Colonic mucosa (tissue), 4 donors: Measurements from ENCODE around the gene SLC39A12. TPM values are rescaled to one million over a fixed set of nuclear protein-coding genes. Genes with fewer than 3 reads are reported as not detected.

Experiments
- DNase-seq: peaks from one replicate; pipeline ENCODE4 v3.0.0-alpha.2; 2020
- H3K27ac ChIP-seq: fragments of 200-600 bp; one replicate; pipeline ENCODE4 v1.8.0; 2021
- H3K27me3 ChIP-seq: fragments of 200-600 bp; one replicate; pipeline ENCODE4 v1.8.0; 2021
- H3K36me3 ChIP-seq: fragments of 200-600 bp; one replicate; pipeline ENCODE4 v1.8.0; 2021
- H3K4me1 ChIP-seq: fragments of 200-600 bp; one replicate; pipeline ENCODE4 v1.8.0; 2021; ENCODE audit warnings: mild to moderate bottlenecking
- H3K4me3 ChIP-seq: fragments of 200-600 bp; one replicate; pipeline ENCODE4 v1.8.0; 2021
- H3K9ac ChIP-seq, 2 donors: one replicate each; pipeline ENCODE4 v1.7.0; 2013; ENCODE audit warnings: control low read depth in 2 of 2, low read depth in 2 of 2, low read length in 2 of 2
- H3K9me3 ChIP-seq: fragments of 200-600 bp; one replicate; pipeline ENCODE4 v1.8.0; 2021
- intact Hi-C: fragments of 100-400 bp; cut with DNase I; formaldehyde crosslinking; loops from one replicate; pipeline ENCODE4 v1.14.1; 2022
- total RNA-seq, 2 donors: library from RNA; stranded (reverse); fragmentation: NEBNext Ultra II Directional in 1 of 2; extraction: Animal tissue kit (Norgen Biotek cat#: 25700) in 1 of 2; gene quantifications; one replicate each; pipeline ENCODE4 v1.2.1, GENCODE V29; 2021
- TF ChIP-seq, protein P1 (sequence below): fragments of 200-600 bp; IDR thresholded peaks from one replicate; pipeline ENCODE4 v1.8.0; 2022; ENCODE audit warnings: antibody characterized with exemption, mild to moderate bottlenecking
- donor health status: healthy.
- donor health status: DM: no; HTN: no; CAD: no.
- donor health status: DM: no; HTN: no; CAD: no.

SLC39A12 gene
- total RNA-seq, 2 donors from 2014 or later: 0.13 to 0.15 TPM

- Histone ChIP-seq H3K36me3 (no peaks in the 10 kb centered on the region), H3K4me1 (no peaks in the 10 kb centered on the region), H3K9ac (no peak overlapping the region), H3K27ac (no peak overlapping the region), H3K27me3 (no peaks in the 10 kb centered on the region), H3K9me3 (no peaks in the 10 kb centered on the region), H3K4me3 (no peak overlapping the region)
- intact Hi-C loops: no loop called here
- TF ChIP-seq, protein P1, sequence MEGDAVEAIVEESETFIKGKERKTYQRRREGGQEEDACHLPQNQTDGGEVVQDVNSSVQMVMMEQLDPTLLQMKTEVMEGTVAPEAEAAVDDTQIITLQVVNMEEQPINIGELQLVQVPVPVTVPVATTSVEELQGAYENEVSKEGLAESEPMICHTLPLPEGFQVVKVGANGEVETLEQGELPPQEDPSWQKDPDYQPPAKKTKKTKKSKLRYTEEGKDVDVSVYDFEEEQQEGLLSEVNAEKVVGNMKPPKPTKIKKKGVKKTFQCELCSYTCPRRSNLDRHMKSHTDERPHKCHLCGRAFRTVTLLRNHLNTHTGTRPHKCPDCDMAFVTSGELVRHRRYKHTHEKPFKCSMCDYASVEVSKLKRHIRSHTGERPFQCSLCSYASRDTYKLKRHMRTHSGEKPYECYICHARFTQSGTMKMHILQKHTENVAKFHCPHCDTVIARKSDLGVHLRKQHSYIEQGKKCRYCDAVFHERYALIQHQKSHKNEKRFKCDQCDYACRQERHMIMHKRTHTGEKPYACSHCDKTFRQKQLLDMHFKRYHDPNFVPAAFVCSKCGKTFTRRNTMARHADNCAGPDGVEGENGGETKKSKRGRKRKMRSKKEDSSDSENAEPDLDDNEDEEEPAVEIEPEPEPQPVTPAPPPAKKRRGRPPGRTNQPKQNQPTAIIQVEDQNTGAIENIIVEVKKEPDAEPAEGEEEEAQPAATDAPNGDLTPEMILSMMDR: no peak
- no peak for DNase-seq
Measured at GRCh38 chr10:18005445-18005780, 53.7 kb downstream of the SLC39A12 start.

DNA sequence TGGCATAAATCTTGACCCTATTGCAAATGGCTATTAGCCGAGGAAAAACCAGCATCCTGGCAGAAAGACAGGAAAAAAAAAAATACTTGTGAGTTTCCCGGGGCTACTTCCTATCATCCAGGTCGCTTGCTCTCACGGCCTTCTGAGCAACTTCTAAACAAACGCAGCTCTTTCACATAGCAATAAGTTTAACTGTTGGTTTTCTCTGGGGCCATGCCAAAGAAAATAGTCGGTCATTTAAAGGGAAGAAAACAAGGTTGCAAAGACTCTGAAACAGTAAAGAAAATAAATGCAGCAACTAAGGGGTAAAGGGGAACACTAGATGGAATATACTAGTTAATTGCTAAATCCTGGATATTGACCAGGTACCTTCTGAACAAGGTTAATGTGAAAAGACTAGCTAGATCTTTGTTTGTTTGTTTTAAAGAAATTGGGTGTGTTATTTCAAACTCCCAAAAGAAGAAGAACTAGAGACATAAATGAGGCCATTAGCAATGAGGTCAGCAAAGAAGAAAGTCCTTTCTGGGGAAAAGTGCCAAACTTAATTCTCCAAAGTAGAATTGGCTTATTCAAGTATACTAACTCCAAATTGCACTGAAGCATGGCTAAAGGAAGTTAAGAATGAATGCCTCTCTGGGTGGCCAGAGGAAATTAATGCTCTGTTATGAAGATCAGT lies 54.2 kb downstream of the SLC39A12 start:
- Histone ChIP-seq H3K4me1 (no peaks in the 10 kb centered on the region), H3K4me3 (no peak overlapping the region), H3K27me3 (no peaks in the 10 kb centered on the region), H3K9me3 (no peaks in the 10 kb centered on the region), H3K9ac (no peak overlapping the region), H3K36me3 (no peaks in the 10 kb centered on the region), H3K27ac (no peak overlapping the region)
- intact Hi-C loops: no loop called here
- DNase-seq: no peak
- TF ChIP-seq, protein P1: no peak

- TF ChIP-seq, protein P1: no peak
- Histone ChIP-seq H3K4me1 (no peaks in the 10 kb centered on the region), H3K27ac (no peak overlapping the region), H3K27me3 (no peaks in the 10 kb centered on the region), H3K9ac (no peak overlapping the region), H3K9me3 (no peaks in the 10 kb centered on the region), H3K4me3 (no peak overlapping the region), H3K36me3 (no peaks in the 10 kb centered on the region)
- intact Hi-C loops: no loop called here
- no peak for DNase-seq
Measured at GRCh38 chr10:18008986-18009385, 57.3 kb downstream of the SLC39A12 start.

DNA sequence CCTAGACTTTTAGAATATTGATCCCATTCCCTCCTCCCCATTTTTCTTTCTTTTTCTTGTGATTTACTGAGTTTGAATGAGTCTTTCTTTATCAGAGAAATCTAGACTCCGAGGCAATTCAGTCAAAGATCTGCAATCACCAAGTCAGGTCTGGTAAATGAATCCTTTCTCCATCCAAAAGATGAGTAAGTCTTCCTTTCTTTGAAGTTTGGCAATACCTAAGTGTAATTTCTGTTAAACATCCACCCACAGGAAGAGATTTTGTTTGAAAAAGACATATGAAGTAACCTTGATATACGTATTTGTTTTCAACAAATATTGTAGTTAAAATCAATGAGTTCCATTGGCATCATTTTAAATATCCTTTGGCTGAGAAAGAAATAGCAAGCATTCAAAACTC lies 58.3 kb downstream of the SLC39A12 start:
- Histone ChIP-seq H3K36me3 (no peaks in the 10 kb centered on the region), H3K4me1 (no peaks in the 10 kb centered on the region), H3K9ac (no peak overlapping the region), H3K4me3 (no peak overlapping the region), H3K27ac (no peak overlapping the region), H3K27me3 (no peaks in the 10 kb centered on the region), H3K9me3 (no peaks in the 10 kb centered on the region)
- TF ChIP-seq, protein P1: no peak
- intact Hi-C loops: no loop called here
- DNase-seq: no peak

DNA sequence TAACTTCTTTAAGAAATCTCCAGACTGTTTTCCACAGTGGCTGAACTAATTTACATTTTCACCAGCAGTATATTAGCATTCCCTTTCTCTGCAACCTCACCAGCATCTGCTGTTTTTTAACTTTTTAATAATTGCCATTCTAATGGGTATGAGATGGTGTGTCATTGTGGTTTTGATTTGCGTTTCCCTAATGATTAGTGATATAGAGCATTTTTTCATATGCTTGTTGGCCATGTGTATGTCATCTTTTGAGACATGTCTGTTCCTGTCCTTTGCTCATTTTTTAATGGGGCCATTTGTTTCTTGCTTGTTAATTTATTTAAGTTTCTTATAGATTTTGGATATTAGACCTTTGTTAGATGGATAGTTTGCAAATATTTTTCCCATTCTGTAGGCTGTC lies 68.8 kb downstream of the SLC39A12 start:
- no peak for DNase-seq

More for the DNA sequence above, 68.8 kb downstream of the SLC39A12 start:
- no peaks in the 10 kb centered on the region for H3K9me3 ChIP-seq
- no peaks in the 10 kb centered on the region for H3K36me3 ChIP-seq
- intact Hi-C loops: no loop called here
- TF ChIP-seq, protein P1: no peak
- H3K4me3 ChIP-seq: no peak overlapping the region
- no peak overlapping the region for H3K27ac ChIP-seq
- H3K4me1 ChIP-seq: no peaks in the 10 kb centered on the region
- H3K27me3 ChIP-seq: no peaks in the 10 kb centered on the region
- H3K9ac ChIP-seq: no peak overlapping the region
